ENCODE data around the gene ANXA3. TPM values are rescaled to one million over a fixed set of nuclear protein-coding genes. Genes with fewer than 3 reads are reported as not detected.
"Not testable (repeated sequence)": the region's sequence is repeated elsewhere in the genome, so short reads cannot be mapped to it uniquely, and the experiment has no call there.

ANXA3 gene
- total RNA-seq, 1 donor from 2014 or later, result 271 TPM

- Histone ChIP-seq H3K4me3 (ENCODE audit: low read depth, low read length) (no peak overlapping the region), H3K36me3 (ENCODE audit: control insufficient read depth, insufficient read depth, low read length) (peaks cover 1% of the 10 kb centered on the region), H3K27me3 (ENCODE audit: control insufficient read depth, insufficient read depth, low read length) (no peaks in the 10 kb centered on the region)
- TF ChIP-seq CTCF (IDR thresholded peaks at IDR 0.05; ENCODE audit: insufficient read depth, low read length, poor library complexity, severe bottlenecking), result no peak
- DNase-seq (ENCODE audit: low read depth), result no peak
These were observed 44.7 kb downstream of the ANXA3 start for GRCh38 chr4:78596111-78596742.

GRCh38 chr4:78598431-78598830 is 46.9 kb downstream of the ANXA3 start:
- H3K4me3 ChIP-seq (ENCODE audit: low read depth, low read length); H3K27me3 ChIP-seq (ENCODE audit: control insufficient read depth, insufficient read depth, low read length); DNase-seq (ENCODE audit: low read depth); H3K36me3 ChIP-seq (ENCODE audit: control insufficient read depth, insufficient read depth, low read length): not testable (repeated sequence)

GRCh38 chr4:78599147-78599546 is 47.6 kb downstream of the ANXA3 start:
- H3K27me3 ChIP-seq (ENCODE audit: control insufficient read depth, insufficient read depth, low read length), result no peaks in the 10 kb centered on the region
- DNase-seq (ENCODE audit: low read depth), result no peak
- H3K36me3 ChIP-seq (ENCODE audit: control insufficient read depth, insufficient read depth, low read length), result peaks cover 1% of the 10 kb centered on the region
- no peak overlapping the region for H3K4me3 ChIP-seq (ENCODE audit: low read depth, low read length)
- no peak for TF ChIP-seq CTCF (IDR thresholded peaks at IDR 0.05; ENCODE audit: insufficient read depth, low read length, poor library complexity, severe bottlenecking)

GRCh38 chr4:78599931-78600375 is 48.4 kb downstream of the ANXA3 start:
- H3K36me3 ChIP-seq (ENCODE audit: control insufficient read depth, insufficient read depth, low read length), result peaks cover 1% of the 10 kb centered on the region
- no peak for DNase-seq (ENCODE audit: low read depth)
- no peaks in the 10 kb centered on the region for H3K27me3 ChIP-seq (ENCODE audit: control insufficient read depth, insufficient read depth, low read length)
- H3K4me3 ChIP-seq (ENCODE audit: low read depth, low read length), result no peak overlapping the region
- TF ChIP-seq CTCF (IDR thresholded peaks at IDR 0.05; ENCODE audit: insufficient read depth, low read length, poor library complexity, severe bottlenecking), result no peak

- Histone ChIP-seq H3K27me3 (ENCODE audit: control insufficient read depth, insufficient read depth, low read length) (no peaks in the 10 kb centered on the region), H3K4me3 (ENCODE audit: low read depth, low read length) (no peak overlapping the region), H3K36me3 (ENCODE audit: control insufficient read depth, insufficient read depth, low read length) (peaks cover 1% of the 10 kb centered on the region)
- DNase-seq (ENCODE audit: low read depth), result no peak
- no peak for TF ChIP-seq CTCF (IDR thresholded peaks at IDR 0.05; ENCODE audit: insufficient read depth, low read length, poor library complexity, severe bottlenecking)
These were observed 49.4 kb downstream of the ANXA3 start for GRCh38 chr4:78601013-78601412.

- no peak overlapping the region for H3K4me3 ChIP-seq (ENCODE audit: low read depth, low read length)
- DNase-seq (ENCODE audit: low read depth), result no peak
- no peak for TF ChIP-seq CTCF (IDR thresholded peaks at IDR 0.05; ENCODE audit: insufficient read depth, low read length, poor library complexity, severe bottlenecking)
- peaks cover 1% of the 10 kb centered on the region for H3K36me3 ChIP-seq (ENCODE audit: control insufficient read depth, insufficient read depth, low read length)
- H3K27me3 ChIP-seq (ENCODE audit: control insufficient read depth, insufficient read depth, low read length), result no peaks in the 10 kb centered on the region
These were observed 50.8 kb downstream of the ANXA3 start for GRCh38 chr4:78602334-78602733.

All from kidney epithelial cell (primary cell).